ENCODE results near the gene KRT5. TPM values are rescaled to one million over a fixed set of nuclear protein-coding genes. Genes with fewer than 3 reads are reported as not detected.

KRT5 gene
- total RNA-seq, 1 donor = not detected

DNA sequence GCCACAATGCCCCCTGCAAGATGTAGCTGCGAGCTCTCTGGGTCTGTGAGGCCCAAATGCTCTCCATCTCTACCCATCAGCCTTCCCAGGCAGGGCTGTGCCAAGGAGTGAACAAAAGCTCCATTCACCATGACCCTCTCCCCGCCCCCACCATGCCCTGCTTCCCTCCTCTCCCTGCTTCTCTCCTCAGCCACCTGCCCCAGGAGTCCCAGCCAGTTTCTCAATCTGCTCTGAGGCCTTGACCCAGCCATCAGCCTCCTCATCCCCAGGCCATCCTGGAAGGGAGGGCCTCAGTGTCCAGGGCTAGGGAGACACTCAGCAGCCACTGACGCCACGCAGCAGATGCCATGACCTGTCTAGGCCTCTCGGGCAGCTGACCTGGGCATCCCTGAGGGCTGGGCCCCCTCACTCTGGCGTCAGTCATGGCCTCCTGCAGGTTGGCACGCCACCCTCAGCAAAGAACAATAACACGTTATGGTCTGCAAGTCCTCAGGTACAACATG is 8.5 kb upstream of the KRT5 start:
- H3K4me3 ChIP-seq (ENCODE audit: low read depth, low read length) = no peak overlapping the region
- TF ChIP-seq, protein P1, sequence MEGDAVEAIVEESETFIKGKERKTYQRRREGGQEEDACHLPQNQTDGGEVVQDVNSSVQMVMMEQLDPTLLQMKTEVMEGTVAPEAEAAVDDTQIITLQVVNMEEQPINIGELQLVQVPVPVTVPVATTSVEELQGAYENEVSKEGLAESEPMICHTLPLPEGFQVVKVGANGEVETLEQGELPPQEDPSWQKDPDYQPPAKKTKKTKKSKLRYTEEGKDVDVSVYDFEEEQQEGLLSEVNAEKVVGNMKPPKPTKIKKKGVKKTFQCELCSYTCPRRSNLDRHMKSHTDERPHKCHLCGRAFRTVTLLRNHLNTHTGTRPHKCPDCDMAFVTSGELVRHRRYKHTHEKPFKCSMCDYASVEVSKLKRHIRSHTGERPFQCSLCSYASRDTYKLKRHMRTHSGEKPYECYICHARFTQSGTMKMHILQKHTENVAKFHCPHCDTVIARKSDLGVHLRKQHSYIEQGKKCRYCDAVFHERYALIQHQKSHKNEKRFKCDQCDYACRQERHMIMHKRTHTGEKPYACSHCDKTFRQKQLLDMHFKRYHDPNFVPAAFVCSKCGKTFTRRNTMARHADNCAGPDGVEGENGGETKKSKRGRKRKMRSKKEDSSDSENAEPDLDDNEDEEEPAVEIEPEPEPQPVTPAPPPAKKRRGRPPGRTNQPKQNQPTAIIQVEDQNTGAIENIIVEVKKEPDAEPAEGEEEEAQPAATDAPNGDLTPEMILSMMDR (IDR thresholded peaks at IDR 0.05; ENCODE audit: insufficient read depth, low read length) = no peak
- DNase-seq (ENCODE audit: low read depth) = no peak

DNA sequence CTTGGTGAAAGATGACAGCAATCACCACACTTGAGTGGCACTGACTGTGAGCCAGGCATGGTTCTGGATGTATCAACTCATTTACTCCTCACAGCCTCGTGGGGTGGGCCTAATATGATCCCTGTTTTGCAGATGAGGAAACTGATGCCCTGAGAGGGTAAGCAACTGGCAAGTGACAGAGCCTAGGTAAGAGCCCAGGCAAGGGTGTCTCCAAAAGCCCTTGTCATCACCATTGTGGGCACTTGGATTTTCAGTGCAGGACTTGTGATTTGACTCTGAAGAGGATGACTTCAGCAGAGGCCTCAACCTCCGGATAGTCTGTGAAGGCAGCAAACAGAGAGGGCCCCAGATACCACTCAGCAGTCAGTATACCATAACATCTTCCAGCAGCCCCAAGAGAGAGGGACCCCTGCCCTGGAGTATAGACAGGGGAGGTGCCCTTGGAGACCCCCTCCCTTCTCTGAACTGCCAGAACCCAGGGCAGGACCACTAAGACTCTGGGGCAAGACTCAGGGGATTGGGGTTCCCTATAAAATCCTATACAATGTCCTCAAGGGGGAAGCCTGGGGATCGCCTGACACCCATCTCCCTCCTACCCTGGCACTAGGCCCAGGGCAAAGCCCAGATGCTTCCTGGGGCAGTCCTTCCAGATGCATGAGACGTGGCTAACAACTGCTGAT is 7.1 kb upstream of the KRT5 start:
- TF ChIP-seq, protein P1 (IDR thresholded peaks at IDR 0.05; ENCODE audit: insufficient read depth, low read length) = no peak
- no peak for DNase-seq (ENCODE audit: low read depth)
- H3K4me3 ChIP-seq (ENCODE audit: low read depth, low read length) = no peak overlapping the region

DNA sequence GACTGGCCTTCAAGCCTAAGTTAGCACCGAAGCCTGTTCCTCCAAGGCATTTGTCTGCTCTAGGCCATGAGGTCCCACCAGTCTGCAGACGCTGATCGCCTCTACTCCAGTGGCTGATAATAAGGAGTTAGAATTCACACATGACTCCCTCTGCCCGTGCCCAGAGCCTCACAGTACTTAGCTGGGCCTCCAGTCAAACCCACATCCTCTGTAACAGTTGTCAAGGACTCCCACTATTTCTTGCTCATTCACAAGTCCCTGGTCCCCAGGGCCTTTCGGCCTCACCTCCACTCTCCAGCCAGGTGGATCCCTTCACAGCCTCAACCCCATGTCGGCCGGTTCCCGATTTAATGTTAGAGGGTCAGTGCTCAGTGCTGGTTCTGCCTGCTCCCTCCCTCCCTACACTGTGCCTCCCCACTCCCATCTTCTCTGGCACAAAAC is 6.3 kb upstream of the KRT5 start:
- TF ChIP-seq, protein P1 (IDR thresholded peaks at IDR 0.05; ENCODE audit: insufficient read depth, low read length) = no peak
- H3K4me3 ChIP-seq (ENCODE audit: low read depth, low read length) = no peak overlapping the region
- DNase-seq (ENCODE audit: low read depth) = no peak

- H3K4me3 ChIP-seq (ENCODE audit: low read depth, low read length) = no peak overlapping the region
- no peak for DNase-seq (ENCODE audit: low read depth)
Observed at GRCh38 chr12:52525661-52526499, 5.7 kb upstream of the KRT5 start.

GRCh38 chr12:52524898-52525591 is 4.9 kb upstream of the KRT5 start:
- H3K4me3 ChIP-seq (ENCODE audit: low read depth, low read length) = no peak overlapping the region
- no peak for DNase-seq (ENCODE audit: low read depth)
- TF ChIP-seq, protein P1 (IDR thresholded peaks at IDR 0.05; ENCODE audit: insufficient read depth, low read length) = no peak

More at GRCh38 chr12:52525661-52526499, 5.7 kb upstream of the KRT5 start:
- TF ChIP-seq, protein P1 (IDR thresholded peaks at IDR 0.05; ENCODE audit: insufficient read depth, low read length) = no peak

GRCh38 chr12:52524241-52524897 is 4.2 kb upstream of the KRT5 start:
- no peak for DNase-seq (ENCODE audit: low read depth)
- TF ChIP-seq, protein P1 (IDR thresholded peaks at IDR 0.05; ENCODE audit: insufficient read depth, low read length) = no peak
- H3K4me3 ChIP-seq (ENCODE audit: low read depth, low read length) = no peak overlapping the region

Data from fibroblast of the aortic adventitia (primary cell).